Stomach (tissue), 9 donors: Measurements from ENCODE around the gene OR52M1. TPM values are rescaled to one million over a fixed set of nuclear protein-coding genes. Genes with fewer than 3 reads are reported as not detected.

Experiments
- DNase-seq, 2 donors: peaks; one replicate each; pipeline versions ENCODE4 v3.0.0 to v3.0.0-alpha.2; 2013 to 2019
- H3K27ac ChIP-seq, 5 donors: fragments of 200-600 bp in 4 of 5; sonication (generic) in 4 of 5; one replicate each; pipeline ENCODE4 v1.5.1; 2013 to 2019; ENCODE audit warnings: mild to moderate bottlenecking in 1 of 5, moderate library complexity in 1 of 5
- H3K27me3 ChIP-seq, 3 donors: fragments of 200-600 bp; sonication (generic); one replicate each; pipeline ENCODE4 v1.5.1; 2017 to 2019; ENCODE audit warnings: mixed run types in 1 of 3
- H3K36me3 ChIP-seq, 4 donors: fragments of 200-600 bp; sonication (generic); 1 replicate in 3 of 4; 2 replicates in 1 of 4; pipeline ENCODE4 v1.5.1; 2016 to 2019
- H3K4me1 ChIP-seq, 4 donors: fragments of 200-600 bp; sonication (generic); one replicate each; pipeline ENCODE4 v1.5.1; 2016 to 2019
- H3K4me3 ChIP-seq, 4 donors: fragments of 200-600 bp; sonication (generic) in 3 of 4; one replicate each; pipeline ENCODE4 v1.5.1; 2016 to 2019; ENCODE audit warnings: mild to moderate bottlenecking in 1 of 4
- H3K9me3 ChIP-seq, 4 donors: fragments of 200-600 bp; sonication (generic); one replicate each; pipeline ENCODE4 v1.5.1; 2016 to 2019
- CTCF ChIP-seq, 7 experiments: fragments of 450-650 bp in 4 of 7; fragments of 200-600 bp in 3 of 7; sonication (generic) in 3 of 7; IDR thresholded peaks; one replicate each; pipeline ENCODE4 v1.5.1; 2016 to 2019; ENCODE audit warnings: antibody characterized with exemption in 7 of 7, control low read depth in 2 of 7, mild to moderate bottlenecking in 1 of 7
- EP300 ChIP-seq: sonication (generic); formaldehyde crosslinking; IDR thresholded peaks from one replicate; pipeline ENCODE4 v1.6.1; 2017; ENCODE audit warnings: antibody characterized with exemption
- POLR2A ChIP-seq, 4 donors: fragments of 450-650 bp; IDR thresholded peaks; one replicate each; pipeline ENCODE4 v1.6.1; 2016; ENCODE audit warnings: antibody characterized with exemption in 4 of 4, control low read depth in 2 of 4, mild to moderate bottlenecking in 1 of 4, moderate library complexity in 1 of 4
- POLR2AphosphoS5 ChIP-seq, 3 donors: sonication (generic); formaldehyde crosslinking; IDR thresholded peaks; one replicate each; pipeline ENCODE4 v1.6.1; 2016; ENCODE audit warnings: antibody characterized with exemption in 3 of 3
- WGBS, 5 donors: extraction: QIAGEN DNeasy Blood & Tissue Kit in 3 of 5; methylation state at CpG; one replicate each; pipeline versions ENCODE4 v1.1.5 to v1.1.7; 2013 to 2018; 5-methylcytosine and 5-hydroxymethylcytosine counted together
- intact Hi-C: fragments of 100-400 bp; cut with DNase I; formaldehyde crosslinking; loops from one replicate; pipeline ENCODE4 v1.15.1; 2023; ENCODE audit warnings: low total_unique reads
- polyA plus RNA-seq, 3 donors: library from polyadenylated mRNA; stranded (reverse); fragments of 200-250 nt; gene quantifications; one replicate each; pipeline ENCODE4 v1.2.3, GENCODE V29; 2013
- total RNA-seq, 5 donors: library from RNA; depleted of rRNA; stranded (reverse); fragments of >200 nt; gene quantifications; one replicate each; pipeline versions ENCODE4 v1.1.0 to v1.2.3, GENCODE V29; 2014 to 2016
- donor health status: healthy with polysubstance abuse.
- donor health status: Bipolar disorder and iron deficiency.
- donor health status: healthy.

OR52M1 gene
- total and polyA plus RNA-seq, 8 donors = not detected

- 41 to 55% (median 46%) methylated on average over 3 of the region's 3 CpGs for WGBS, 5 donors
- no peaks in the 10 kb centered on the region for H3K27me3 ChIP-seq
- no peak for TF ChIP-seq CTCF (IDR thresholded peaks at IDR 0.05)
- H3K9me3 ChIP-seq = no peaks in the 10 kb centered on the region
- no peak overlapping the region for H3K4me3 ChIP-seq
- no peaks in the 10 kb centered on the region for H3K4me1 ChIP-seq
- H3K27ac ChIP-seq = no peak overlapping the region
- intact Hi-C loops = no loop called here
- H3K36me3 ChIP-seq = no peaks in the 10 kb centered on the region
- no peak for DNase-seq
Observed at GRCh38 chr11:4576880-4577279, 31.9 kb downstream of the OR52M1 start.

- no peak for DNase-seq
- H3K9me3 ChIP-seq = no peaks in the 10 kb centered on the region
Observed at GRCh38 chr11:4577761-4578160, 32.8 kb downstream of the OR52M1 start.

GRCh38 chr11:4578624-4579023 is 33.6 kb downstream of the OR52M1 start:
- DNase-seq = no peak
- no peak overlapping the region for H3K27ac ChIP-seq
- H3K27me3 ChIP-seq = no peaks in the 10 kb centered on the region
- no peaks in the 10 kb centered on the region for H3K36me3 ChIP-seq
- no peaks in the 10 kb centered on the region for H3K4me1 ChIP-seq
- intact Hi-C loops = no loop called here
- no peak overlapping the region for H3K4me3 ChIP-seq
- H3K9me3 ChIP-seq = no peaks in the 10 kb centered on the region
- TF ChIP-seq CTCF (IDR thresholded peaks at IDR 0.05) (no peak), POLR2AphosphoS5 (IDR thresholded peaks at IDR 0.05) (no peak), EP300 (no peak), POLR2A (IDR thresholded peaks at IDR 0.05) (no peak)
- 83 to 94% (median 87%) methylated on average over 6 of the region's 6 CpGs for WGBS, 5 donors

More at GRCh38 chr11:4577761-4578160, 32.8 kb downstream of the OR52M1 start:
- no peaks in the 10 kb centered on the region for H3K36me3 ChIP-seq
- H3K27ac ChIP-seq = no peak overlapping the region
- H3K27me3 ChIP-seq = no peaks in the 10 kb centered on the region
- H3K4me1 ChIP-seq = no peaks in the 10 kb centered on the region
- TF ChIP-seq CTCF (IDR thresholded peaks at IDR 0.05) = no peak
- no peak for TF ChIP-seq POLR2AphosphoS5 (IDR thresholded peaks at IDR 0.05)
- no peak for TF ChIP-seq EP300
- TF ChIP-seq POLR2A (IDR thresholded peaks at IDR 0.05) = no peak
- H3K4me3 ChIP-seq = no peak overlapping the region
- intact Hi-C loops = no loop called here
- 70 to 78% (median 73%) methylated on average over 2 of the region's 2 CpGs for WGBS, 5 donors

- peaks cover 0 to 4% (median 0%) of the 10 kb centered on the region in 3 donors for H3K27me3 ChIP-seq
- no peak for TF ChIP-seq POLR2AphosphoS5 (IDR thresholded peaks at IDR 0.05)
- TF ChIP-seq CTCF (IDR thresholded peaks at IDR 0.05) = no peak
- TF ChIP-seq EP300 = no peak
- no peak for TF ChIP-seq POLR2A (IDR thresholded peaks at IDR 0.05)
- no peaks in the 10 kb centered on the region for H3K4me1 ChIP-seq
- intact Hi-C loops = no loop called here
- H3K9me3 ChIP-seq = no peaks in the 10 kb centered on the region
- no peak for DNase-seq
- 75 to 95% (median 89%) methylated on average over 1 of the region's 1 CpG for WGBS, 5 donors
- H3K36me3 ChIP-seq = no peaks in the 10 kb centered on the region
- no peak overlapping the region for H3K27ac ChIP-seq
- H3K4me3 ChIP-seq = no peak overlapping the region
Observed at GRCh38 chr11:4580124-4580523, 35.1 kb downstream of the OR52M1 start.
